Activated naive CD8-positive, alpha-beta T cell treated with anti-CD3 and anti-CD28 coated beads for 36 hours (primary cell): ENCODE results near the gene DPH6. TPM values are rescaled to one million over a fixed set of nuclear protein-coding genes. Genes with fewer than 3 reads are reported as not detected.

Source experiments
- DNase-seq: peaks from one replicate; pipeline ENCODE4 v3.0.0; 2021
- H3K27ac Mint-ChIP-seq: one replicate; pipeline ENCODE4 v1.8.0; 2022; ENCODE audit warnings: mild to moderate bottlenecking, moderate library complexity, mixed read lengths
- H3K27me3 Mint-ChIP-seq: one replicate; pipeline ENCODE4 v1.8.0; 2022; ENCODE audit warnings: mild to moderate bottlenecking, mixed read lengths
- H3K36me3 Mint-ChIP-seq: one replicate; pipeline ENCODE4 v1.8.0; 2021; ENCODE audit warnings: mild to moderate bottlenecking, mixed read lengths
- H3K4me1 Mint-ChIP-seq: one replicate; pipeline ENCODE4 v1.8.0; 2021; ENCODE audit warnings: mixed read lengths
- H3K4me3 Mint-ChIP-seq: one replicate; pipeline ENCODE4 v1.8.0; 2022; ENCODE audit warnings: mild to moderate bottlenecking, moderate library complexity, mixed read lengths
- H3K9me3 Mint-ChIP-seq: one replicate; pipeline ENCODE4 v1.8.0; 2022; ENCODE audit warnings: mixed read lengths
- total RNA-seq, 2 experiments: library from RNA; stranded (reverse); gene quantifications; one replicate each; pipeline ENCODE4 v1.2.3, GENCODE V29; 2021

The DPH6 gene
- total RNA-seq, 2 experiments from 2014 or later: 9.8 to 13.1 TPM

DNA sequence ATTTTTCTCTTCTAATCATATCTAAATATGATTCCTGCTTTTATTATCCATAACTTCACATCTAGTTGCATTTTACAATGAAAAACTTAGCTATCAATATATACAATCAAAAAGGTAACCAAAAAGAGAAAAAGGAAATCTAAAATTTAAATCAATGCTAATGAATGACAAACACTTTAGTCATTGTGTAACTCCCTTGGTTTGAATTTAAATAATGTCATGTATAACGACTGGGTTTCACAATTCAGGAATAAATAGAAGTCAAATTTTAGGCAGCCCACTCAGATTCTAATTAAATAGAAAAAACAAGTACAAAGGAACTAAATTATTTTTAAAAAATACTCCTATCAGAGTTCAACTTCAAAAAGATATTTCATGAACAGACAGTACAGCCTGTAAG lies 26.9 kb downstream of the DPH6 start:
- H3K27me3 Mint-ChIP-seq: no peaks in the 10 kb centered on the region
- peaks cover 5% of the 10 kb centered on the region for H3K4me1 Mint-ChIP-seq
- H3K9me3 Mint-ChIP-seq: no peaks in the 10 kb centered on the region
- no peak overlapping the region for H3K4me3 Mint-ChIP-seq
- no peak overlapping the region for H3K27ac Mint-ChIP-seq
- no peak for DNase-seq
- H3K36me3 Mint-ChIP-seq: peaks cover 2% of the 10 kb centered on the region

DNA sequence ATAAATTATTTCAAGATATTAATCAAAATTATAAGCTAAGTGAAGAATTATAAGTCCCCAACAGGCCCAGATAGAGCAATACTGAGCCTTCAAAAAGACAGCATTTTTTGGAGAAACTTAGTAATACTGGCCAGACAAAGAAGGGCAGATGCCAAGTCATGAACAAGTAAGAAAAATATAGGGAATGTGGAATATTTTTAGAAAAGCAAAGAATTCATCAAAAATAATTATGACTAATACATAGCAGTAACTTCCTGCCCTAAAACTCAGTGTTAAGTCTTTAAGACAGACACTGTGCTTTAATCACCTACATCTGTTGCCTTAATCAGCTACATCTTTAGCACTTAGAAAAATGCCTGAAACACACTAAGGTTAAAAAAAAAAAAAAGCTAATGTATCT lies 31.2 kb downstream of the DPH6 start:
- Mint-ChIP-seq H3K4me1 (peaks cover 3% of the 10 kb centered on the region), H3K9me3 (no peaks in the 10 kb centered on the region), H3K27ac (no peak overlapping the region), H3K27me3 (no peaks in the 10 kb centered on the region), H3K36me3 (peaks cover 5% of the 10 kb centered on the region), H3K4me3 (no peak overlapping the region)
- no peak for DNase-seq

DNA sequence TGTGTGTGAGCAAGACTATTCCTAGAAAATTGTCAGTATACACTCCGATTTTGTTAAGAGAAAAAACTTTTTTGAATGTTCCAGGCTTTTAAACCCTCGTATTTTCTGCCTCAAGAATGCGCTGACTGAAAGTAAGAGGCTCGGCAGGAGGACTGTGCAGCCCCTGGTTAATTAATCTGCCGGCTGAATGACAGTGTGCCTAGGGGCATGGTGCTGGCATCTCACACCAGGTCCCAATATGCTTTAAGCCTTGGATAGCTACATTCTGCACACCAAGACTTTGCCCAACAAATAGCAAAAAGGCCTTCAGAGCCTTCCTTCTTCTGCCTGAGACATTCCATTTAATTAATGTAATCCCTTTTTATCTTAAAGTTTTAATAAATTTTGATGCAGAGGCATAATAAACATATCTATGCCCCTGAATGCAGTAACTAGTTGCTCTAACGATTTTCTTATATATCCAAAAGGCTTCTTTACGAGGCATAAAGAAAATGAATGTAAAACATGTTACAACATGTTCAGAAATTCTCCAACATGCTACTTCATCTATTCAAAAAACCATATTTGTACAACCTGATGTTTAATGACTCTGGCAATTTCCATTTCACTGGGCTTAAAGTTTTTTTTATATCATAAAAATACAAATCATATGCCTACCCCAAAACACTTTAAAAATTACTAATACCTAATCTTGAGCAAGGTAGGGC lies 37.9 kb downstream of the DPH6 start:
- H3K4me1 Mint-ChIP-seq: peaks cover 1% of the 10 kb centered on the region
- no peak for DNase-seq
- no peaks in the 10 kb centered on the region for H3K27me3 Mint-ChIP-seq
- H3K27ac Mint-ChIP-seq: no peak overlapping the region
- no peaks in the 10 kb centered on the region for H3K9me3 Mint-ChIP-seq
- no peak overlapping the region for H3K4me3 Mint-ChIP-seq
- peaks cover 3% of the 10 kb centered on the region for H3K36me3 Mint-ChIP-seq

DNA sequence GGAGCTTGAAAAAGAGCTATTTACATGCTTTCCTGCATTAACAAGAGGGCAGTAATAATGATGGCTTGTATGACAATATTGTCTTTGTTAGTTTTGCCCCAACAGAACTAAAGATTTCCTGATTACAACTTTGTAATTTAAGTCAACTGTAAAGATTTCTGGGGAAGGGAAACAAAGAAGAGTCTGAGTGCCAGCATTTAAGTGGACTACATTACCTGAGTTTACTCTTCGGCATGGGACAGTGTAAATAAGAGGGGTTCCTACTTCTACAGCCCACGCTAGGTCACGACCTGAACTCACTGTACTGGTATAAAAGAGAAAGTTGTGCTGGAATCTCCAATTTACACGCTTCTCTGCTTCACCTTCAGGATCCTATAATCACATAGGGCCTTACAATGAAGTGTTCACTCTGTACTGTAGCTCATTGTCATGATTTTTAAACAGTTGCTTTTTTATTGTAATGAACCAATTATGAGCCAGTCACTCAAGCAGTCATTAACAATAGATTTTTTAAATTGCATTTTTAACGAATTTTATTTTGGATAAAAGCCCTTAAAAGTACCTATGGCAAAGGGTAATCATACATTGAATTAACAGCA lies 39.6 kb downstream of the DPH6 start:
- no peaks in the 10 kb centered on the region for H3K9me3 Mint-ChIP-seq
- peaks cover 1% of the 10 kb centered on the region for H3K4me1 Mint-ChIP-seq
- H3K27ac Mint-ChIP-seq: no peak overlapping the region
- H3K27me3 Mint-ChIP-seq: no peaks in the 10 kb centered on the region
- DNase-seq: no peak
- H3K36me3 Mint-ChIP-seq: peaks cover 3% of the 10 kb centered on the region
- no peak overlapping the region for H3K4me3 Mint-ChIP-seq

DNA sequence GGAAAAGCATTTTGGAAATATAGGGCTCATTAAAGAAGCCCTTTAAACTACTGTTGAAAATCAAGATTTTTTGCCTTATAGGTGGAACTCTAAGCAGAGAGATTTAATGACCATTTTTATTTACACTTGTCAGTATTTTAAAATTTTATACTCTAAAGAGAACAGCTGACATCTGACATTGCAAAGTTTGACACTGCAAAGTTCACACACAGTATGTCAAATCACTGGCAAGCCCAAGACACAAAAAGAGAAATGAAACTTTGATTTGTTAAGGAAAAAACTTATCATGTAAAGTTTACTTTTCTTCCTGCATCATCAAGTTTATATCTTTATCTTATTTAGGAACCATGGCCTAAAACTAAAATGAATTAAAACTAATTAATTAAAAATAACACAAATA lies 40.2 kb downstream of the DPH6 start:
- no peaks in the 10 kb centered on the region for H3K4me1 Mint-ChIP-seq
- H3K9me3 Mint-ChIP-seq: no peaks in the 10 kb centered on the region
- H3K27me3 Mint-ChIP-seq: no peaks in the 10 kb centered on the region
- H3K27ac Mint-ChIP-seq: no peak overlapping the region
- no peak overlapping the region for H3K4me3 Mint-ChIP-seq
- DNase-seq: no peak
- H3K36me3 Mint-ChIP-seq: peaks cover 3% of the 10 kb centered on the region

DNA sequence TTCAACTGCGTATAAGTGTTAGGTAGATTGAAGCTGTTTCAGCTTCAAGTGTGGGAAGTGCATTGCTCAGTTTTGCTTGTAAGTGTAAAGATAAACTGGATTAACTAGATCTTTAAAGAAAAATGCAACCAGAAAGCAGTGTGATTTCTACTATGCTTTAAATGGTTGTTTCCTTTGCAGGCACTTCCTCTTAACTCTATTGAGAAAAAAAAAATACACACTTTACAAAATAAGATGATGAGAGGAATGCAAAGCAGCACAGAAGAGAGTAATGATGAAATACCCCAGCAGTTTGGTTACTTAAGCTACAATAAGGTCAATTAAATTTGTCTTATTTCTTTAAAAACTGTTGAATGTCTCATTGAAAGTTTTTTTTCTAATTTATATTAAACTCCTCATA lies 40.8 kb downstream of the DPH6 start:
- H3K36me3 Mint-ChIP-seq: peaks cover 3% of the 10 kb centered on the region
- DNase-seq: no peak
- H3K27me3 Mint-ChIP-seq: no peaks in the 10 kb centered on the region
- H3K27ac Mint-ChIP-seq: no peak overlapping the region
- H3K9me3 Mint-ChIP-seq: no peaks in the 10 kb centered on the region
- H3K4me1 Mint-ChIP-seq: no peaks in the 10 kb centered on the region
- no peak overlapping the region for H3K4me3 Mint-ChIP-seq

DNA sequence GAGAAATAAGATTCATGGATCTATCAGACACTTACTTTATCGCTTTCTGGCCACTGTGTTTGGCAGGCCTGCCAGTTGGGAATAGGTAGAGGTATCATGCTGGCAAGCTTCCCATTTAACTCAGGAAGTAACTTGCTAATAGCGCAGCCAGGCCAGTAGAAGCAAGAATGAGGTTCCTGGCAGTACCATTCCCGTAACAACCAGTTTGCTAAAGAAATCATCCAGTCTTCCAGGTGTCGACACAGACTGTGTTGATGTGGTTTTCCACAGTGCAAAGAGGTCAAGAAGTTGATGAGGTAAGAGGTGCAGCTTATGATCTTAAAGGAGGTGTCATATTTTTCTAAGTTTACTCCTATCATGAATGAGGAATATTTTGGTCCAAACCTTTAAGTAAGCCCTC lies 46.2 kb downstream of the DPH6 start:
- Mint-ChIP-seq H3K27ac (no peak overlapping the region), H3K9me3 (no peaks in the 10 kb centered on the region), H3K27me3 (no peaks in the 10 kb centered on the region), H3K4me3 (no peak overlapping the region), H3K36me3 (peaks cover 5% of the 10 kb centered on the region), H3K4me1 (no peaks in the 10 kb centered on the region)
- DNase-seq: no peak

DNA sequence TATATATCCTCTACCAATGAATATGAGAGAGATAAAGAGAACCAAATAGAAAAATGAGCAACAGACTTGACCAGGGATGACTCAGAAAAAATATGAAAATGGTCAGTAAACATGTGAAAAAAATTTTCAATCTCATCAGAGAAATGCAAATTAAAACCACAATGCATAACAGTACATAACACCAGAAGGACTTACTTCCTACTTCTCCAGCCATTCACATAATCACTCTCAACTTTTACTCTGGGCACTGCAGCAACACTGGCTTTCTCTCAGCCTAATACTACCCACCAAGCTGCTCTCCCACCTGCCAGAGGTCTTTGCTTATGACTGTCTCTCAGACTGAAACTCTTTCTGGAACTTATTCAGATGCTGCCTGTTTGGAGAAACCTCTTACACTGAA lies 49.4 kb downstream of the DPH6 start:
- Mint-ChIP-seq H3K4me1 (no peaks in the 10 kb centered on the region), H3K27ac (no peak overlapping the region), H3K9me3 (no peaks in the 10 kb centered on the region), H3K27me3 (no peaks in the 10 kb centered on the region), H3K36me3 (peaks cover 8% of the 10 kb centered on the region), H3K4me3 (no peak overlapping the region)
- DNase-seq: no peak

DNA sequence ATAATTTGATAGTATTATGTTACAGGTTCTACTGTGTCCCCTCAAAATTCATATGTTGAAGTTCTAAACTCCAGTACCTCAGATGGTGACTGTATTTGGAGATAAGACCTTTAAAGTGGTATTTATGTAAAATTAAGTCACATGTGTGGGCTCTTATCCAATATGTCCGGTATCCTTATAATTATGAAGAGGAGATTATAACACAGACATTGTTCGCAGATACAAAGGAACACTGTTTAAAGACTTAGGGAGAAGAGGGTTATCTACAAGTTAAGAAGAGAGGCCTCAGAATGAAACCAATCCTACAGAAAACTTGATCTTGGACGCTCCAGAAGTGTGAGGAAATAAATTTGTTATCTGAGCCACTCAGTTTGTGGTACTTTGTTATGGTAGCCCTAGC lies 50.9 kb downstream of the DPH6 start:
- Mint-ChIP-seq H3K9me3 (no peaks in the 10 kb centered on the region), H3K27me3 (no peaks in the 10 kb centered on the region), H3K4me3 (no peak overlapping the region), H3K27ac (peak overlapping the region; percentile 22), H3K4me1 (no peaks in the 10 kb centered on the region), H3K36me3 (peaks cover 12% of the 10 kb centered on the region)
- no peak for DNase-seq

DNA sequence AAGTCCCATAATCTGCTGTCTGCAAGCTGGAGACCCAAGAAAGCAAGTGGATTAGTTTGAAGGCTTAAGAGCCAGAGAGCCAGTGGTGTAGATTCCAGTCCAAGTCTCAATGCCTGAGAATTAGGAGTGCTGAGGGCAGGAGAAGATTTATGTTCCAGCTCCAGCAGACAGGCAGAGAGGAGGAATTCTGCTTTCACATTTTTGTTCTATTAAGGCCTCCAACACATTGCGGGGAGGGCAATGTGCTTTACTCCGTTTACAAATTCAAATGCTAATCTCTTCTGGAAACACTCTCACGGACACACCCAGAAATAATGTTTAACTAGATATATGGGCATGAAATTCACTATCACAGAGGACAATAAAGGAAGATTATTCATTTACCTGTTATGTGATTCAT lies 54.0 kb downstream of the DPH6 start:
- H3K4me3 Mint-ChIP-seq: no peak overlapping the region
- H3K27me3 Mint-ChIP-seq: no peaks in the 10 kb centered on the region

DNA sequence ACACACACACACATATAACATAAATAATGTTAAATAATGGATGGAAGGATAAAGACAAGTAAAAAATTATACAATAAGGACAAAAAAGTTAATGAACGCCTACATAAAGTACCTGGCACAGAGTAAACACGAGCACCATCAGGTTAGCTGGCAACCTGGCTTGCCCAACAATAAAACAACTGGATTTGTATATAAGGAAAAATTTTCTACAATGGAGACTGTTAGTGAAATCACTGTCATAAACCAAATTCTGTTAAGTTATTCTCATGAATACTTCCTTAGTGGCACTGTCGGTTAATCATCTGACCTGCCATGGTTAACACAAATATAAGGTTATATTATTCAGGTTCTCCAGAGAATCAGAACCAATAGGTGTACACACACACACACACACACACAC lies 54.8 kb downstream of the DPH6 start:
- no peak for DNase-seq
- no peak overlapping the region for H3K4me3 Mint-ChIP-seq
- no peaks in the 10 kb centered on the region for H3K4me1 Mint-ChIP-seq
- peaks cover 15% of the 10 kb centered on the region for H3K9me3 Mint-ChIP-seq
- H3K27ac Mint-ChIP-seq: no peak overlapping the region
- H3K27me3 Mint-ChIP-seq: no peaks in the 10 kb centered on the region
- H3K36me3 Mint-ChIP-seq: peaks cover 46% of the 10 kb centered on the region

More for the DNA sequence above, 54.0 kb downstream of the DPH6 start:
- Mint-ChIP-seq H3K9me3 (peaks cover 11% of the 10 kb centered on the region), H3K36me3 (peaks cover 37% of the 10 kb centered on the region), H3K27ac (no peak overlapping the region), H3K4me1 (no peaks in the 10 kb centered on the region)
- no peak for DNase-seq

DNA sequence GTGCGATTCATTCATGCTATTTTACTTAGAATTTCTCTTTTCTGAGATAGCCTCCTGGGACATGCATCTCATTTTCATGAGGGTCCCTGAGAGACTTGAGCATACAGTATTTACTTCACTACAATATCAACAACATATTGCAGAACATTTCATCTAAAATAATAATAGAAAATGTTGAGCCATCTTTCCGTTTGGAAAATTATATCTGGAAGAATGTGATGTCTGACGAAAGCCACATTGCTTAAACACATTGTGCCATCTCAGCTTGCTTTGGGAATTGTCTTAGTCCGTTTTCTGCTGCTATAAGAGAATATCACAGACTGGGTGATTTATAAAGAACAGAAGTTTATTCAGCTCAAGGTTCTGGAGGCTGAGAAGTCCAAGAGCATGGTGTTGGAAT lies 55.5 kb downstream of the DPH6 start:
- H3K9me3 Mint-ChIP-seq: peaks cover 19% of the 10 kb centered on the region
- no peak for DNase-seq
- no peaks in the 10 kb centered on the region for H3K4me1 Mint-ChIP-seq
- H3K36me3 Mint-ChIP-seq: peaks cover 50% of the 10 kb centered on the region
- H3K4me3 Mint-ChIP-seq: no peak overlapping the region
- no peak overlapping the region for H3K27ac Mint-ChIP-seq
- H3K27me3 Mint-ChIP-seq: no peaks in the 10 kb centered on the region

DNA sequence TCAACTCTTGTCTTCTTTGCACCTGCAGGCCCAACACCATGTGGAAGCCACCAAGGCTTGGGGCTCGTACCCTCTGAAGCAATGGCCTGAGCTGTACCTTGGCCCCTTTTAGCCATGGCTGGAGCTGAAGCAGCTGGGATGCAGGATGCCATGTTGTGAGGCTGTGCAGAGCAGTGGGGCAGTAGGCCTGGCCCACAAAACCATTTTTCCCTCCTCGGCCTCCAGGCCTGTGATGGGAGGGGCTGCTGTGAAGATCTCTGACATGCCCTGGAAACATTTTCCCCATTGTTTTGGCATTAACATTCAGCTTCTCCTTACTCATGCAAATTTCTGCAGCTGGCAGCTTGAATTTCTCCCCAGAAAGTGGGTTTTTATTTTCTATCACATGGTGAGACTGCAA lies 58.5 kb downstream of the DPH6 start:
- Mint-ChIP-seq H3K4me1 (no peaks in the 10 kb centered on the region), H3K36me3 (peaks cover 59% of the 10 kb centered on the region), H3K4me3 (no peak overlapping the region), H3K27ac (no peak overlapping the region), H3K27me3 (no peaks in the 10 kb centered on the region), H3K9me3 (peaks cover 19% of the 10 kb centered on the region)
- no peak for DNase-seq

DNA sequence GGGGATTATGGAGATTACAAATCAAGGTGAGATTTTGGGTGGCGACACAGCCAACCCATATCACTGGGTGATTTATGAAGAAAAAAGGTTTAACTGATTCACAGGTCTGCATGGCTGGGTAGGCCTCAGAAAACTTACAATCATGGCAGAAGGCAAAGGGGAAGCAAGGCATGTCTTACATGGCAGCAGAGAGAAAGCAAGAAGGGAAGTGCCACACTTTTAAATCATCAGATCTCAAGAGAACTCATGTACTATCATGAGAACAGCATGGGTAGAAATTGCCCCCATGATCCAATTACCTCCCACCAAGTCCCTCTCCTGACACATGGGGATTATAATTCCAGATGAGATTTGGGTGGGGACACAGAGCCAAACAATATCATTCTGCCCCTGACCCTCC lies 59.7 kb downstream of the DPH6 start:
- Mint-ChIP-seq H3K27me3 (no peaks in the 10 kb centered on the region), H3K9me3 (peaks cover 19% of the 10 kb centered on the region), H3K4me3 (no peak overlapping the region), H3K4me1 (no peaks in the 10 kb centered on the region), H3K27ac (no peak overlapping the region), H3K36me3 (peaks cover 55% of the 10 kb centered on the region)
- DNase-seq: no peak

DNA sequence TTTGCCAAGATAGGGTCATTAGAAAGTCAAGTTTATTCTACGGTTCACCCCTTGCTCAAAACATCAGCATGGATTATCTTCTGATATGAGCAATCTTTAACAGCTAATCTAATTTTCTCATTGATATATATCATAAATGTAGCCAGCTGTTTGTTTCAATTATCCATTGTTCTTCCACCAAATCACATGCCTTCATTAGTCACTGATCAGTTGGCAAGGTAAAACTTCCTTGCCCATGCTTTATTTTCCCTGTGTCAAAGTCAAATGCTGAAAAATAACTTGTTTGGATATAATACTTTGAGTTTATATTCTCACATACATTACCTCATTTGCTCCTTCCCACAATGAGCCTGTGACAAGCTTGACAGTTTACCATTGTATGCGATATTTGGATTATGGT lies 60.6 kb downstream of the DPH6 start:
- peaks cover 19% of the 10 kb centered on the region for H3K9me3 Mint-ChIP-seq
- DNase-seq: no peak
- no peaks in the 10 kb centered on the region for H3K4me1 Mint-ChIP-seq
- no peak overlapping the region for H3K4me3 Mint-ChIP-seq
- H3K27ac Mint-ChIP-seq: no peak overlapping the region
- H3K36me3 Mint-ChIP-seq: peaks cover 50% of the 10 kb centered on the region
- H3K27me3 Mint-ChIP-seq: no peaks in the 10 kb centered on the region

DNA sequence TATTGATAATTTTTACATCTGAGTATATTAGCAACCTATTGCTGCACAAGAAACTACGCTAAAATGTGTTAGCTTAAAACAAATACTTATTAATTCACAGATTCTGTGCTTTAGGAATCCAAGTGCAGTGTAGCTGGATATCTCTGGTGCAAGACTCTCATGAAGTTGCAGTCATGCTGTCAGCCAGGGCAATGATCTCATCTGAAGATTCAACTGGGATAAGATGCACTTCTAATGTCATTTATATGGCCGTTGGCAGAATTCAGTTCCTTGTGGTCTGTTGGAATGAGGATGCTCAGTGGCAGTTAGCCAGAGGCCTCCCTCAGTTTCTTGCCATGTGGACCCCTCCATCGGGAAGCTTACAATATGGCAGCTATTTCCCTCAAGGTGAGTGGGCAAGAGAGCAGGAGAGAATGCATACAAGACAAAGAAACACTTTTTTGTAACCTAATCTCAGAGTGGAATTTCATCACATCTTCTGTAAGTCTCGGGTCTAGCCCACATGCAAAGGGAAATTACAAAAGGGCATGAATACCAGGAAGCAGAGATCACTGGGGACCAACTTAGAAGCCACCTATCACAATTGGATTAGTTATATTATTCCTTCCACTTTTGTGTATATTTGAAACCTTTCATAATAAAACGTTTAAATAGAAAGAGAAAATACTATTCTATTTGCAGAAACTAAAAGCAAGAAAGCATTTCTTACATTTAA lies 61.6 kb downstream of the DPH6 start:
- Mint-ChIP-seq H3K4me1 (no peaks in the 10 kb centered on the region), H3K27me3 (no peaks in the 10 kb centered on the region), H3K27ac (no peak overlapping the region), H3K4me3 (no peak overlapping the region), H3K9me3 (peaks cover 19% of the 10 kb centered on the region), H3K36me3 (peaks cover 46% of the 10 kb centered on the region)
- DNase-seq: no peak
